SH-SY5Y (cell line): ENCODE data around the gene OAS1.

ENCODE experiments used
- GATA2 ChIP-seq: IDR thresholded peaks from 2 replicates; pipeline ENCODE4 v1.6.1; 2011; ENCODE audit warnings: mild to moderate bottlenecking, low read depth, low read length
- GATA3 ChIP-seq: IDR thresholded peaks from 2 replicates; pipeline ENCODE4 v1.6.1; 2011; ENCODE audit warnings: low read depth, mild to moderate bottlenecking, low read length, moderate library complexity

- TF ChIP-seq GATA2 (no peak), GATA3 (no peak)
Observed at GRCh38 chr12:112924986-112925385, 18.2 kb downstream of the OAS1 start.
